HG03039 (cell line): ENCODE results near the gene LINC00632.
"Not testable (repeated sequence)": the region's sequence is repeated elsewhere in the genome, so short reads cannot be mapped to it uniquely, and the experiment has no call there.

Source experiments
- ATAC-seq: cut with Tn5 transposase; IDR thresholded peaks from one replicate; pipeline ENCODE4 v1.9.1; 2021; ENCODE audit warnings: mild to moderate bottlenecking, moderate library complexity; ENCODE audit not compliant: unreplicated experiment

The LINC00632 gene

DNA sequence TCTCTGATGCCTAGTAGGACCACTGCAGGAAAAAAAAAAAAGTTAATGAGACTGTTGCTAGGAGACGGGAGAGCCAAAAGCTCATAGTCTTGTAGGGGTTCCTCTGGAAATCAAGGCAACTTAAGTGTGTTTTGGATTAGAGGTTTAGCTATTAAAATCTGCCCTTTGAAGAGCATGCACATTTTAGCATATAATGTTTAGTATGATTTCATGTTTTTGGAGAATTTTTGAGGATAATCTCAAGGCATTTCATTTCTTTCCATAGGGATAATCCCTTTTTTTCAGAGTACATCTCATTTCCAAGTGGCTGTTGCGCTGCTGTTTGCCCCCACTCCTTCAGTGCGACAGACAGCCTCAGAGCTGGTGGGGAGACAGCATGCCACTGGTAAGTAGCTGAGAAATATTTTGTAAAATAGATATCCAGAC is at the start of gene LINC00632:
Gene LINC00632, plus strand, starts transcription at position 339 of the 426 bp plus-strand sequence.
- ATAC-seq: no peak

DNA sequence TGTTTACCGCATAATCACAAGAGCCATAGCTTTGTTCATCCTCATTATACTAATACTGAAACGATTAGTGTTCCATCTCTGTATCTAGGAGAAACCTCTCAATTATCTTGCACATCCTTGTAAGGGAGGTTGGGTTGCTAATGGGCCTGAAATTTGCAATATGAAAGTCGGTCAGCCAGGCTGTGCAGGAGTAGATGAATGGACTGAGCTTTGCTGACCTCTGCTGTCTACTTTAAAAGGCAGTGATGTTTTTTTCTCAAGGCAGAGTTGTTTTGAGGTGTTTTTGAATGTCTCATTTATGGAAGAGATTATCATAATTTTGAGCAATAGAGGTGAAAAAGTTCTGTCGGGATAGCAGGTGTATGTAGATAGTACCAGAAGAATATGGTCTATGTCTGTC is 47.9 kb upstream of the LINC00632 start:
- ATAC-seq: no peak

DNA sequence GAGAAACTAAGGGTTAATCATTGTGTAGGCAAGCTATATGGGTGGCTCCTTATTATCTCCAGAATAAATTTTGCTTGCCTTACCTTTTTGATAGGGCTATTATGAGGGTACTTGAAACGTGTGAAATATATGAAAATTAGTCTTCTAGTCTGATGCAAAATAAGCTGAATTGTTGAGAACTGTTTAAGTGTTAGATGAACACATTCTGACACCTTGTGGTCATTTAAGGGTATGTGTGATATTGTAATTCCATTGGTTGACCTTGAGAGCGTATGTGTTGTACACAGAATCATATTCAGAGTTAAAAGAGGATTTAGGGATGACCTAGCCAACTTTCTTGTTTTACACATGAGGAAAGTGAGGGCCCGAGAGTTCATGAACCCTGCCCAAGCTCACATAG is 44.6 kb upstream of the LINC00632 start:
- no peak for ATAC-seq

GRCh38 chrX:140672840-140673731 is 36.5 kb upstream of the LINC00632 start:
- no peak for ATAC-seq

GRCh38 chrX:140687706-140688105 is 21.9 kb upstream of the LINC00632 start:
- no peak for ATAC-seq

GRCh38 chrX:140691596-140691995 is 18.0 kb upstream of the LINC00632 start:
- ATAC-seq: not testable (repeated sequence)

GRCh38 chrX:140697618-140698017 is 11.9 kb upstream of the LINC00632 start:
- ATAC-seq: no peak

- no peak for ATAC-seq
Observed at GRCh38 chrX:140701480-140701879, 8.1 kb upstream of the LINC00632 start.

- ATAC-seq: no peak
Observed at GRCh38 chrX:140710710-140711109, 1.2 kb downstream of the LINC00632 start.

- ATAC-seq: no peak
Observed at GRCh38 chrX:140711894-140712293, 2.3 kb downstream of the LINC00632 start.

DNA sequence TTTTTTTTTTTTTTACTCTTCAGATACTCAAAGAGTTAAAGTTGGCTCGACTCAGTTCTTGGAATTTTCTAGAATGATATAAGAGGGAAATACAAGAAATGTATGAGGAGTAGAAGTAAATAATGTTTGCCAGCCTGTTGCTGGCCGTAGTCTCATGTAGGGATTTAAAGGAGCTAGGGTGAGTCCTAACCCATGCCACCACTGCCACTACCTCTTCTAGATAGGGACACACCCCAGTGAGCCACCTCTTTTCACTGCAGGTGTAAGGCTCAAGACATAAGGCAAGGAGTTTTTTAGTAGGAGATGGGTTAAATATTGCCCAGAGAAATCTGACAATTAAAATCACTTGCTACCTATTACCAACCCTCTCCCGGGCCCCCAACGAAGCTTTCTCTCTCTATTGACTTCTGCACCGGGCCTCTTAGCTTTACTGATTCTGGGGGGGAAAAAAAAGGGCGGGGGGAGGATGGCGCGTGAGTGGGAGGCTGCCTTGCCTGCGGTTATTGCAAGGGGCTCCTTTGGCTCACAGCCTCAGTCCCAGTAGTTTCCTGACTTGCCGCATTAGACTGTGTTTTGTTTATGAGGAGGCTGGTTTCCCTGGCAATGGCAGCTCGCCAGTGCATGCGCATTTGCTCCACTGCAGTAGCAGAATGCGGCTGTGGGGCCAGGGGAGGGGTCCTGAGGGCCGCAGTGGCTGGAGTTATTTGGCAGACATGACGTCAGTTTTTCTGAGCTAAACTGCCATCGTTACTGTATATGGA is 3.0 kb downstream of the LINC00632 start:
- no peak for ATAC-seq

DNA sequence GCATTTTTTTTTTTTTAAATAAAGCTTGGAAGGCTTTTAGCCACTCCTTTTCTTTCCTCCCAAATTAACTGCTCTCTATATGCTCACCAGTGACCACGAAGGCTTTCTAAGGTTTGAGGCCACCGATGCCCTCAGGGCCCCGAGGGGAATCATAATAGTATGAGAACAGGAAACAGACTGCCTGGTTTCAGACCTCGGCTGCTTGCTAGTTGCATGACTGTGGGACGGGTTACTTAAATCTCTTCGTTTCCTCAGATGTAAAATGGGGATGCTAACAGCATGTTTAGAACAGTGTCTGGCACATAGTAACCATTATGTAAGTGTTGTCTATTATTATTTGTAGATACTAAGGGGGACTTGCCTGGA is 3.6 kb downstream of the LINC00632 start:
- no peak for ATAC-seq

GRCh38 chrX:140715787-140716186 is 6.2 kb downstream of the LINC00632 start:
- no peak for ATAC-seq

DNA sequence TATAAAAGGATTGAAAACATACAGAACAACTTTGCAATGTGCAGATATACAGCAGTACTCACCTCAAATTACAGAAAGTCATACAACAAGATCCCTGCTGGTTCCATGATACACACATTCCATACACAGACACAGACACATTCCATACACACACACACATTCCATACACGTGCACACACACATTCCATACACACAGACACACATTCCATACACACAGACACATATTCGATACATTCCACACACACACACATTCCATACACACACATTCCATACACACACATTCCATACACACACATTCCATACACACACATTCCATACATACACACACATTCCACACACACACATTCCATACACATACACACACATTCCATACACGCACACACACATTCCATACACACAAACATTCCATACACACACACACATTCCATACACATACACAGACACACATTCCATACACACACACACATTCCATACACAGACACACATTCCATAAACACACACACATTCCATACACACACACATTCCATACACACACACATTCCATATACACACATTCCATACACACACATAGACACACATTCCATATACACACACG is 13.7 kb downstream of the LINC00632 start:
- ATAC-seq: no peak

GRCh38 chrX:140724309-140724708 is 14.8 kb downstream of the LINC00632 start:
- ATAC-seq: no peak

DNA sequence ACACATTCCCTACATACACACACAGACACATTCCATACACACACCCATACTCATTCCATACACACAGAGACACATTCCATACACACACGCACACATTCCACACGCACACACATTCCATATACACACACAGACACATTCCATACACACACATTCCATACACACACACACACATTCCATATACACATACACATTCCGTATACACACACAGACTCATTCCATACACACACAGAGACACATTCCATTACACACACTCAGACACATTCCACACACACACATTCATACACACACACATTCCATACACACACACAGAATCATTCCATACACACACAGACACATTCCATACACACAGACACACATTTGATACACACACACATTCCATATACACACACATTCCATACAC is 15.2 kb downstream of the LINC00632 start:
- ATAC-seq: no peak

DNA sequence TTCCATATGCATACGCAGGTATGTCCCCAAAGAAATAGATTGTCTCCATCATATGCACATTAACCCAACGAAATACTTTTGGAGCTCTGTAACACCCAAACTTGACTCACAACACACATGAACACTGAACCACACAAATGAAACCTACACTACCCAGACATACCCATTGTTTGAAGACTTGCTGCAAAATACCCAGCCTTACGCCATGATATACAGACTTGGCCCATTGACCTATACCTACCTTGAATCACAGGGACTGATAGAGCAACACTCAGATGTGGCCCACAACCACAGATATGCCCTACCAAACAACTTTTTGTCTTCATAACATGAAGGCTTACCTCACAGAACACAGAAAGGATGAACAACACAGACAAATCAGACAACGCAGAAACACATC is 15.9 kb downstream of the LINC00632 start:
- no peak for ATAC-seq

DNA sequence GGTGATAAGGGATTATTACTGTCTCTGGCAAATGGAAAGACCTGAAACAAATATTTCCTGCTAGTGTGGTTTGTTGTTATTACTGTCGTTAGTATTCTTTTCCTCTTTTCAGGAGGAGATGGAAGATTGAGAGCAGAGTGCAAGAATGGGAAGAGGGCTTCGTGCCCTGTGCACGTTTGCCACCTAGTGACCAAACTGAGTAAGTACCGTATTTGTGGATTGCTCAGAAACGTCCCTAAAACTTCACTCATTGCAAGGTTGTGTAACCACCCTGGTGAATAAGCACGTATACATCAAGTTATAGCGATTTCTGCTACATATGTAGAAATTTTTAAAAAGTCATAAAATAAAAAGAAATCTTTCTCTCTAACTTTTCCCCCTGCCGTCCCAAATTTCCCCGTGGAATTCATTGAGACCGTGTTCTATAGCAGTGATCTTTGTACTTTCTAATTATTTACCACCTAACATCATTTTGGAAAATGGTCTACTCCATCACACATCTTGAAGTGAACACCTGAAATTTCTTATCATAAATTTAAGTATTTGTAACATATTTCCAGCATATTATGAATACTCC is 24.3 kb downstream of the LINC00632 start:
- ATAC-seq: peak; percentile 81

GRCh38 chrX:140744085-140744484 is 34.5 kb downstream of the LINC00632 start:
- no peak for ATAC-seq

- ATAC-seq: no peak
Observed at GRCh38 chrX:140756941-140757340, 47.4 kb downstream of the LINC00632 start.

GRCh38 chrX:140762061-140762460 is 52.5 kb downstream of the LINC00632 start:
- ATAC-seq: no peak
